SK-N-MC (cell line): Measurements from ENCODE around the gene ZMIZ1.

Experiments
- EZH2 ChIP-seq: fragments of 200-600 bp; sonication (generic); IDR thresholded peaks from one replicate; pipeline ENCODE4 v1.6.1; 2017; ENCODE audit warnings: antibody characterized with exemption
- FOXP2 ChIP-seq: optimal IDR thresholded peaks from 2 replicates; pipeline ENCODE3; 2011; ENCODE audit warnings: mild to moderate bottlenecking, moderate library complexity; ENCODE audit not compliant: insufficient read depth; ENCODE audit errors: extremely low read length, control extremely low read depth
- POLR2AphosphoS5 ChIP-seq: IDR thresholded peaks from 2 replicates; pipeline ENCODE4 v1.6.1; 2012; ENCODE audit warnings: mild to moderate bottlenecking, low read depth, low read length, borderline replicate concordance

- TF ChIP-seq EZH2 = no peak
- TF ChIP-seq POLR2AphosphoS5 = no peak
- no peak for TF ChIP-seq FOXP2
Observed at GRCh38 chr10:79201706-79202105, 132.9 kb downstream of the ZMIZ1 start.
